ENCODE measurements around the gene C2CD4D.
"Not testable (repeated sequence)": the region's sequence is repeated elsewhere in the genome, so short reads cannot be mapped to it uniquely, and the experiment has no call there.

The C2CD4D gene

DNA sequence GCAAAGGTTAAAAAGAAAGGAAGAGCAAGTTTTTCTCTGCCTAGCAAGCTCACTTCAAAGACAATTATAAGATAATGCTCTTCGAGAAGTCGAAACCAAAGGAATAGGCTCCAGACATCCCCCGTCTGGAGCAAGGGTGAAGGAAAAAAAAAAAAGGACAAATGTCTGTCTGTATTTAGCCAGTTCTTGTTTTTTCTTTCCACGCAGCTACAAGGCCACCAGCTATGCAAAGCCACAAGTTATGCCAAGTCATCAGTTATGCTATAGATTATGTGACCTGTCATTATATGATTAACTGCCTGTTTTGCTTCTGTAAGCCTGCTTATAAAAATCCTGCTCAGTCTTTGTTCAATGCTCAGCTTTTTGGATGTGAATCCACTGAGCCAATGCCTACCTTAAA, 16.3 kb upstream of the C2CD4D start:
- no peak overlapping the region for H3K4me3 ChIP-seq (ENCODE audit: low read depth, low read length)
- TF ChIP-seq, protein P1, sequence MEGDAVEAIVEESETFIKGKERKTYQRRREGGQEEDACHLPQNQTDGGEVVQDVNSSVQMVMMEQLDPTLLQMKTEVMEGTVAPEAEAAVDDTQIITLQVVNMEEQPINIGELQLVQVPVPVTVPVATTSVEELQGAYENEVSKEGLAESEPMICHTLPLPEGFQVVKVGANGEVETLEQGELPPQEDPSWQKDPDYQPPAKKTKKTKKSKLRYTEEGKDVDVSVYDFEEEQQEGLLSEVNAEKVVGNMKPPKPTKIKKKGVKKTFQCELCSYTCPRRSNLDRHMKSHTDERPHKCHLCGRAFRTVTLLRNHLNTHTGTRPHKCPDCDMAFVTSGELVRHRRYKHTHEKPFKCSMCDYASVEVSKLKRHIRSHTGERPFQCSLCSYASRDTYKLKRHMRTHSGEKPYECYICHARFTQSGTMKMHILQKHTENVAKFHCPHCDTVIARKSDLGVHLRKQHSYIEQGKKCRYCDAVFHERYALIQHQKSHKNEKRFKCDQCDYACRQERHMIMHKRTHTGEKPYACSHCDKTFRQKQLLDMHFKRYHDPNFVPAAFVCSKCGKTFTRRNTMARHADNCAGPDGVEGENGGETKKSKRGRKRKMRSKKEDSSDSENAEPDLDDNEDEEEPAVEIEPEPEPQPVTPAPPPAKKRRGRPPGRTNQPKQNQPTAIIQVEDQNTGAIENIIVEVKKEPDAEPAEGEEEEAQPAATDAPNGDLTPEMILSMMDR (conservative IDR thresholded peaks at IDR 0.05; ENCODE audit: low read depth, low read length): no peak
- DNase-seq (ENCODE audit: low read depth): no peak

DNA sequence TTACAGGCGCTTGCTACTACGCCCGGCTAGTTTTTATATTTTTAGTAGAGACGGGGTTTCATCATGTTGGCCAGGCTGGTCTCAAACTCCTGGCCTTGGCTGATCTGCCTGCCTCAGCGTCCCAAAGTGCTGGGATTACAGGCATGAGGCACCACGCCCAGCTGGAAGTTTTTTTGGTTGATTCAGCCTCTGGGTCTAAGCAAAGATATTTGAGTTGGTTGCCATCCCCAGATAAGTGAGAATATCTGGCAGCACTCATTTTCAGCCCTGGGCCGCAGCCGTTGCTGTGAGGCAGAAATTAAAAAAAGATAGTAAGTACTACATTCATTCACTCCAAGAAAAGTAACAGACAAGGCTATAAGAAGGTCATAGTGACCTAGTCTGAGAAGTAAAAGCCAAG, 15.9 kb upstream of the C2CD4D start:
- not testable (repeated sequence) for DNase-seq (ENCODE audit: low read depth); H3K4me3 ChIP-seq (ENCODE audit: low read depth, low read length)

DNA sequence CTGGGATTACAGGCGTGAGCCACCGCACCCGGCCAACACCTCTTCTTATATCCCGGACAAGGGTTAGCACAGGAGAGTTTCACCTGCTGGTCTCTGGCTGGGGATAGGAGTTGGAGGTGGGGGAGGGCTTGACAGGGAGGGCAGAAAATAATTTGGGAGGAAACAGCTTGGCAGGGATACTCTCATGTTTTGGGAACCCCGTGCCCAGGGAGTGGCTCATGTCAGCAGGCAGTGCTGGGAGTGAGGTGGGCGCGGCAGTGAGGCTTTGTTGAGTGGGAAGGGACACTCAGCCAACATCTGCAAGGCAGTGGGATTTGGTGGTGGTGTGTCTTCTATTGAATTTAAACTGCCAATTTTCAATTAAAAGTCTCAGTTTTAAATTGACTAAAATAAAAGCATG, 15.0 kb upstream of the C2CD4D start:
- no peak for DNase-seq (ENCODE audit: low read depth)
- H3K4me3 ChIP-seq (ENCODE audit: low read depth, low read length): no peak overlapping the region
- TF ChIP-seq, protein P1 (conservative IDR thresholded peaks at IDR 0.05; ENCODE audit: low read depth, low read length): no peak

DNA sequence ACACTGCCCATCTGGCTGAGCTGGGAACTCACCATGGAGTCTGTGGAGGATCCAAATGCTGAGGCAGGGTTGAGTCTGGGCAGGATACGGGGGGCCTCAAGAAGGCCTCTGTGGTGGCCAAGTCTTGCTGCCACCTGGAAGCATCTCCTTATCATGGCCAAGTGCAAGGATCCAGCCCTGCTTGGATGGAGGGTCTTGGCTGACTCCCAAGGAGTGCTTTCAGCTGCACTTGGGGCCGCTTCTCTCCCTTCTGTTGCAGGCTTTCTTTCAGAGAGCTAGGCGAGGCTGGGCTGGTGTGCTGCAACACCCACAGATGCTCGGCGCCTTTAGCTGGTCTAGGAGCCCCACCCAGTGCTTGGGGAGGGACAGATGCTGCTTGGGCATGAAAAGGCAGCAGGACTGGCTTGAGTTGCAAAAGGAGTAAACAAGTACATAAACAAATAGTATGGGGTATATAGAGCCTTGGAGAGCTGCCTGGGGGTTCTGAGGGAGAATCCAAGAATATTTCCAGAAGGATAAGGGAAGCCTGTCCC, 13.9 kb upstream of the C2CD4D start, which contains the start of gene THEM5:
TSS of gene THEM5 (minus strand) at position 302 of the 533 bp plus-strand sequence. CDS start at position 155, 147 bp downstream.
- no peak for DNase-seq (ENCODE audit: low read depth)
- TF ChIP-seq, protein P1 (conservative IDR thresholded peaks at IDR 0.05; ENCODE audit: low read depth, low read length): no peak
- H3K4me3 ChIP-seq (ENCODE audit: low read depth, low read length): no peak within 1 kb of the TSS

DNA sequence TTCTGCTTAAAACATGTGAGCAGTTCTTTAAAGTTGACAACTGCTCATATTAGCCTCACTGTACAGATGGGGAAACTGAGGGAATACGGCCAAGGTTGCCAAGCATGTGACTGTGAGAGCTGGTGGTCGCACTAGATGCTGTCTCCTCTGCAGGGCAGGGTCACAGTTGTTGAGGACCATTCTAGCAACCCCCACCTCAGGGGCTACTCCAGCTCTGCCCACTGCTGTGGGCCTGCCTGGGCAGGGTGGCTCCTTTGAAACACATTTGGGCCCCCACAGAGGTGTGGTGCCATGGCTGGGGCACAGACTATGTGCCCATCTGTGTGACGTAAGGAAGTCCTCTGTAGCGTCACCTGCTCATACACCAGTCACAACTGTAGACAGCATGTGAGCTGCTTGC, 13.1 kb upstream of the C2CD4D start:
- TF ChIP-seq, protein P1 (conservative IDR thresholded peaks at IDR 0.05; ENCODE audit: low read depth, low read length): no peak
- no peak overlapping the region for H3K4me3 ChIP-seq (ENCODE audit: low read depth, low read length)
- no peak for DNase-seq (ENCODE audit: low read depth)

DNA sequence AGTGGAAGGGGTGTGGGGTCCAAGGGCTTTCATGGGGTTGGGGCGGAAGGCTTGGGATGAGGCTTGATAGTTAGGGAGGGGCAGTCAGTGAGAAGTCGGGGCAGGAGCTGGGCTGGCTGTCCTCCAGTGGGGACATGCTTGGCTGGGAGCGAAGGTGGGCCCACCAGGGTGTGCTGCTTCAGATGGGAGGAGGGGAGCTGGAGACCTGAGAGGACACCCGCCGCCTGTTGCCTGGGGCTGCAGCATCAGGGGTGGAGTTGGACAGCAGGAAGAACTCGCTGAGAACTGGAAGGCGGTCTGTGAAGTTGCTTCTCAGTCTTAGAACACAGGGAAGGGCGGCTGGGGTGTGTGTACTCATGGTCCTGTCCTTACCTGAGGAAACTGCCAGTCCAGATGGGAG, 12.3 kb upstream of the C2CD4D start:
- no peak for DNase-seq (ENCODE audit: low read depth)
- TF ChIP-seq, protein P1 (conservative IDR thresholded peaks at IDR 0.05; ENCODE audit: low read depth, low read length): no peak
- no peak overlapping the region for H3K4me3 ChIP-seq (ENCODE audit: low read depth, low read length)

DNA sequence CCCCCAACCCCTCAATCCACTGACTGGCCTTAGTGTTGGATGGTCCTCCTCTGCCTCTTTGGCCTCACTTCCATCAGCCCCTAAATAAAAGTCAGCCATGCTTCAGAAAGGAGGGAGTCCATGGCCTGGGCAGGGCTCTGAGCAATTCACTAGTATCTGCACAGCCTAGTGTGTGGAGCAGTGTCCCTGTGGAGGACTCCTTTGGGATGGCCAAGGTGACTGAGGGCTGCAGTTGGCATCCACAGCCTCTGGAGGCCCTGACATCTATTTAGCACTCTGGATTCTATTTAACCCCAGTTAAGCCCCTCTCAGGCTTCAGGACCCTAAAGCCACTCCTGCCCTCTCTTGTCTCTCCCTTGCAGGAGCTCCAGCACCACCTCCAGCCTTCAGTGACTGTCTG, 10.3 kb upstream of the C2CD4D start:
- H3K4me3 ChIP-seq (ENCODE audit: low read depth, low read length): no peak overlapping the region
- no peak for DNase-seq (ENCODE audit: low read depth)
- TF ChIP-seq, protein P1 (conservative IDR thresholded peaks at IDR 0.05; ENCODE audit: low read depth, low read length): no peak

All from choroid plexus epithelial cell (primary cell).